ENCODE results near the gene ZNF208. TPM values are rescaled to one million over a fixed set of nuclear protein-coding genes. Genes with fewer than 3 reads are reported as not detected.
A peak's percentile ranks its signal among the peaks of the same experiment; 100 is the strongest.
"Not testable (repeated sequence)": the region's sequence is repeated elsewhere in the genome, so short reads cannot be mapped to it uniquely, and the experiment has no call there.

The ZNF208 gene
- total and polyA plus RNA-seq, 11 donors: 3.9 to 45.4 (median 14.3) TPM

DNA sequence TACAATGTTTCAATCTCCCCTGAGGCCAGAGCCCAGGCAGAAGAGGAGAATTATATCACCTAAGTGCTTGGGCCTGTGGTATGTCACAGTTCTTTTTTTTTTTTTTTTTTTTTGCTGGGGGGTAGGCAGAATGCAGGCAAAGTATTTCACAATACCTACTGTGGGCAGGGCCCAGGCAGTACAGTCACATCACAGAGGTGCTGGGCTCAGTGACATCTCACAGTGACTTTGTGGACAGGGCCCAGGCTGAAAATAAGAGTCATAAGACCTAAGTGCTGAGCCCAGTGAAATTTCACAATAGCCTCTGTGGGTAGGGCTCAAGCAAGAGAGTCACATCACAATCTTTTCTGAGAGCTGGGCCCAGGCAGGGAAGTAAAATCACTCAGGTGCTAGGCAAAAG, 15.9 kb upstream of the ZNF208 start:
- TF ChIP-seq, protein P1, sequence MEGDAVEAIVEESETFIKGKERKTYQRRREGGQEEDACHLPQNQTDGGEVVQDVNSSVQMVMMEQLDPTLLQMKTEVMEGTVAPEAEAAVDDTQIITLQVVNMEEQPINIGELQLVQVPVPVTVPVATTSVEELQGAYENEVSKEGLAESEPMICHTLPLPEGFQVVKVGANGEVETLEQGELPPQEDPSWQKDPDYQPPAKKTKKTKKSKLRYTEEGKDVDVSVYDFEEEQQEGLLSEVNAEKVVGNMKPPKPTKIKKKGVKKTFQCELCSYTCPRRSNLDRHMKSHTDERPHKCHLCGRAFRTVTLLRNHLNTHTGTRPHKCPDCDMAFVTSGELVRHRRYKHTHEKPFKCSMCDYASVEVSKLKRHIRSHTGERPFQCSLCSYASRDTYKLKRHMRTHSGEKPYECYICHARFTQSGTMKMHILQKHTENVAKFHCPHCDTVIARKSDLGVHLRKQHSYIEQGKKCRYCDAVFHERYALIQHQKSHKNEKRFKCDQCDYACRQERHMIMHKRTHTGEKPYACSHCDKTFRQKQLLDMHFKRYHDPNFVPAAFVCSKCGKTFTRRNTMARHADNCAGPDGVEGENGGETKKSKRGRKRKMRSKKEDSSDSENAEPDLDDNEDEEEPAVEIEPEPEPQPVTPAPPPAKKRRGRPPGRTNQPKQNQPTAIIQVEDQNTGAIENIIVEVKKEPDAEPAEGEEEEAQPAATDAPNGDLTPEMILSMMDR (IDR thresholded peaks at IDR 0.05): no peak
- no peak for TF ChIP-seq POLR2A (IDR thresholded peaks at IDR 0.05)
- ATAC-seq: peak in 3 of 4 donors; percentile 63 to 87 (median 74)

DNA sequence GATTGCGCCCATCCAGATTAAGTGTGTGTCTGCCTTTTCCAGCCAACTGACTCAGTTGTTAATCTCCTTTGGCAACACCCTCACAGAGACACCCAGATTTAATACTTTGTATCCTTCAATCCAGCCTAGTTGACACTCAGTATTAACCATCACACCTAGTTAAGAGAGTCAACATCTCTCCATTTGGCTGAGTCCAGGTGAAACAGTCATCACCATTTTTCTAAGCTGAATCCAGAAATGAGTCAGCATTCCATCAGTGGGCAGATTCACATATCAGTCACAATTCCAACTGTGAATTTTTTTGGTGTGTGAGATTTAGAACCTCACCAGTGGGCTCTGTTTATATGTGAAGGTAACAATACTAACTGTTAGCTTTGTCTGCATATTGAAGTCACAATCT, 14.8 kb upstream of the ZNF208 start:
- WGBS, 4 donors: 88 to 100% (median 94%) methylated on average over 1 of the region's 1 CpG
- H3K27ac ChIP-seq; H3K4me1 ChIP-seq; H3K36me3 ChIP-seq; intact Hi-C loops (cut with DNase I); H3K4me3 ChIP-seq; DNase-seq; H3K27me3 ChIP-seq; ATAC-seq: not testable (repeated sequence)
- peaks cover 0 to 17% (median 0%) of the 10 kb centered on the region in 12 donors for H3K9me3 ChIP-seq

More for the DNA sequence above, 15.9 kb upstream of the ZNF208 start:
- Histone ChIP-seq H3K27me3 (no peaks in the 10 kb centered on the region), H3K27ac (peak overlapping the region in 1 of 12 donors; percentile 63), H3K4me1 (no peaks in the 10 kb centered on the region), H3K4me3 (no peak overlapping the region), H3K9me3 (peaks cover 0 to 13% (median 0%) of the 10 kb centered on the region in 12 donors), H3K36me3 (no peaks in the 10 kb centered on the region)
- intact Hi-C loops (cut with DNase I): no loop called here
- no peak for DNase-seq

DNA sequence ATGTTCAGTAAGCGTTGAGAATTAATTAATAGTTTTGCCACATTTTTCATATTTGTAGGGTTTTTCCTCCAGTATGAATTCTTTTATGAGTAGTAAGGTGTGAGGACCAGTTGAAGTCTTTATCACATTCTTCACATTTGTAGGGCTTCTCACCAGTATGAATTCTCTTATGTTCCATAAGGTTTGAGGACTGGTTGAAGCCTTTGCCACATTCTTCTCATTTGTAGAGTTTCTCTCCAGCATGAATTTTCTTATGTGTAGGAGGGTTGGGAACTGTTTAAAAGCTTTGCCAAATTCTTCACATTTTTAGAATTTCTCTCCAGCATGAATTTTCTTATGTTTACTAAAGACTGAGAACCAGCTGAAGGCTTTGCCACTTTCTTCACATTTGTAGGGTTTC, 40.3 kb downstream of the ZNF208 start:
- ATAC-seq: no peak
- no peak for TF ChIP-seq POLR2A (IDR thresholded peaks at IDR 0.05)
- TF ChIP-seq, protein P1 (IDR thresholded peaks at IDR 0.05): no peak

DNA sequence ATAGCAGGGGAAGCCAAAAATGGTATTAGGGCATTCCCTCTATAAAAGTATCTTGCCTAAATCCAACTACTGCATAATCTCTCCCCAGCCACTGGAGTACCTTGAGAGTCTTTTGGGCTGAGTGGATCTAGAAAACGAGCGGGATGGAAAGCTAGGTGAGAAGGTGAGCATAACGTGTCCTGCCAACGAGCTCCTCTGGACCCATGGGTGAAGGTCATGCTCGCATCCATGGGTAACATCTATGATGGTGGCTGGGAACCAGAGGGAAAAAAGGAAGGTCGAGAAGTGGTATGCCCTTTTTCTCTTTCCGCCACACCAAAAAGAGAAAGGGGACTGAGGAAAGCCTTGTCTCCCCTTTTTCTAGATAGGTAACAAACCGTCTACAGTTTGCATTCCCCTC, 63.0 kb downstream of the ZNF208 start:
- DNase-seq (no peak), ATAC-seq (no peak)
- H3K36me3 ChIP-seq: no peaks in the 10 kb centered on the region
- TF ChIP-seq, protein P1 (IDR thresholded peaks at IDR 0.05): no peak
- TF ChIP-seq POLR2A (IDR thresholded peaks at IDR 0.05): no peak
- H3K4me3 ChIP-seq: no peak overlapping the region
- no peak overlapping the region for H3K27ac ChIP-seq
- intact Hi-C loops (cut with DNase I): no loop called here
- peaks cover 0 to 99% (median 73%) of the 10 kb centered on the region in 12 donors for H3K9me3 ChIP-seq
- H3K27me3 ChIP-seq: no peaks in the 10 kb centered on the region
- H3K4me1 ChIP-seq: no peaks in the 10 kb centered on the region
- WGBS, 4 donors: 68 to 73% (median 71%) methylated on average over 8 of the region's 8 CpGs

More for the DNA sequence above, 40.3 kb downstream of the ZNF208 start:
- no peaks in the 10 kb centered on the region for H3K4me1 ChIP-seq
- intact Hi-C loops (cut with DNase I): no loop called here
- no peak overlapping the region for H3K4me3 ChIP-seq
- H3K27ac ChIP-seq: no peak overlapping the region
- H3K9me3 ChIP-seq: peaks cover 5 to 100% (median 99%) of the 10 kb centered on the region in 12 donors
- H3K36me3 ChIP-seq: peaks cover 0 to 26% (median 13%) of the 10 kb centered on the region in 9 donors
- 86 to 100% (median 89%) methylated on average over 1 of the region's 1 CpG for WGBS, 4 donors
- DNase-seq: no peak
- H3K27me3 ChIP-seq: no peaks in the 10 kb centered on the region

DNA sequence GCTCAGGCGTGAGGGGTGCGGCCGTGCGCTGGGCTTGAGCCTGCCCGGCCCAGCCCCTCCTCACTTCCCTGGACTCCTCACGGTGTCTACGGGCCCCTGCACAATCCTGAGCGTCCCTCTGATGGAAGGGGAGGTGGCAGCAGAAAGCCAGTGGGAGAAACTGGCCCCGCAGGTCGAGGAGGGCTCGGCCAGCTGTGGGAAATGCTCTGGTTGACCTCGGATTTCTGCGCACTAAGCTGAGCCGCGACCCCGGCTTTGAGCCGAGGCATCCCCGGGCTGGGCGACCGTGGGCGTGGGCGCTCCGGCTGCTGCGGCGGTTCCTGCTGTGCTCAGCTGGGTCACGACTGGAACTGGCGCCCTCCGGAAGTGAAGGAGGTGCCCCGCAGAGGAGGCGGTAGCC, 70.1 kb downstream of the ZNF208 start:
- ATAC-seq (no peak), DNase-seq (no peak)
- peaks cover 0 to 90% (median 31%) of the 10 kb centered on the region in 12 donors for H3K9me3 ChIP-seq
- H3K27me3 ChIP-seq: no peaks in the 10 kb centered on the region
- 73 to 83% (median 80%) methylated on average over 28 to 30 of the region's 30 CpGs for WGBS, 4 donors
- H3K4me3 ChIP-seq: no peak overlapping the region
- TF ChIP-seq, protein P1 (IDR thresholded peaks at IDR 0.05): no peak
- TF ChIP-seq POLR2A (IDR thresholded peaks at IDR 0.05): no peak
- no peak overlapping the region for H3K27ac ChIP-seq
- peaks cover 0 to 4% (median 0%) of the 10 kb centered on the region in 9 donors for H3K36me3 ChIP-seq
- intact Hi-C loops (cut with DNase I): no loop called here
- H3K4me1 ChIP-seq: no peaks in the 10 kb centered on the region
